GM21526 (cell line): Measurements from ENCODE around the gene DENR.
A peak's percentile ranks its signal among the peaks of the same experiment; 100 is the strongest.
"Not testable (repeated sequence)": the region's sequence is repeated elsewhere in the genome, so short reads cannot be mapped to it uniquely, and the experiment has no call there.

Experiments
- ATAC-seq: cut with Tn5 transposase; IDR thresholded peaks from one replicate; pipeline ENCODE4 v1.9.1; 2021; ENCODE audit warnings: moderate library complexity; ENCODE audit not compliant: unreplicated experiment, low FRiP score

DENR gene

GRCh38 chr12:122752464-122753318 is at the start of gene DENR:
TSS of gene DENR (plus strand) at chr12:122752824. CDS start at chr12:122753702, 878 bp downstream.
- peak; percentile 92 for ATAC-seq

GRCh38 chr12:122702890-122703611 is 49.6 kb upstream of the DENR start, which contains the start of gene HCAR2:
TSS of gene HCAR2 (minus strand) at chr12:122703357. CDS start at chr12:122703283, 74 bp downstream.
- ATAC-seq = not testable (repeated sequence)

GRCh38 chr12:122703841-122704240 is 48.8 kb upstream of the DENR start:
- not testable (repeated sequence) for ATAC-seq

GRCh38 chr12:122709287-122709686 is 43.3 kb upstream of the DENR start:
- ATAC-seq = not testable (repeated sequence)

- ATAC-seq = not testable (repeated sequence)
Measured at GRCh38 chr12:122710341-122710740, 42.3 kb upstream of the DENR start.

GRCh38 chr12:122711266-122711665 is 41.4 kb upstream of the DENR start:
- not testable (repeated sequence) for ATAC-seq

- not testable (repeated sequence) for ATAC-seq
Measured at GRCh38 chr12:122713491-122714188, 39.0 kb upstream of the DENR start.

- ATAC-seq = not testable (repeated sequence)
Measured at GRCh38 chr12:122715211-122715610, 37.4 kb upstream of the DENR start.

GRCh38 chr12:122716658-122717057 is 36.0 kb upstream of the DENR start, which contains the start of gene HCAR3:
TSS of gene HCAR3 (minus strand) at chr12:122716811. CDS start at chr12:122716737, 74 bp downstream.
- not testable (repeated sequence) for ATAC-seq

GRCh38 chr12:122721057-122721545 is 31.5 kb upstream of the DENR start:
- ATAC-seq = no peak

- no peak for ATAC-seq
Measured at GRCh38 chr12:122722387-122722786, 30.2 kb upstream of the DENR start.

GRCh38 chr12:122724641-122725243 is 27.9 kb upstream of the DENR start:
- no peak for ATAC-seq

GRCh38 chr12:122725452-122726079 is 27.1 kb upstream of the DENR start:
- no peak for ATAC-seq

GRCh38 chr12:122726080-122726558 is 26.5 kb upstream of the DENR start:
- ATAC-seq = no peak

GRCh38 chr12:122729583-122730214 is 22.9 kb upstream of the DENR start:
- no peak for ATAC-seq

- no peak for ATAC-seq
Measured at GRCh38 chr12:122730215-122731014, 22.2 kb upstream of the DENR start, which contains the start of gene HCAR1. TSS of gene HCAR1 (minus strand) at chr12:122730844. CDS start at chr12:122730339, 505 bp downstream.

GRCh38 chr12:122732170-122732569 is 20.5 kb upstream of the DENR start:
- no peak for ATAC-seq

GRCh38 chr12:122732611-122733010 is 20.0 kb upstream of the DENR start:
- no peak for ATAC-seq
